GM21825 (cell line): ENCODE data around the gene BICD1.

Source experiments
- ATAC-seq: cut with Tn5 transposase; IDR thresholded peaks from one replicate; pipeline ENCODE4 v1.9.1; 2021; ENCODE audit warnings: mild to moderate bottlenecking, moderate library complexity; ENCODE audit not compliant: unreplicated experiment

The BICD1 gene

DNA sequence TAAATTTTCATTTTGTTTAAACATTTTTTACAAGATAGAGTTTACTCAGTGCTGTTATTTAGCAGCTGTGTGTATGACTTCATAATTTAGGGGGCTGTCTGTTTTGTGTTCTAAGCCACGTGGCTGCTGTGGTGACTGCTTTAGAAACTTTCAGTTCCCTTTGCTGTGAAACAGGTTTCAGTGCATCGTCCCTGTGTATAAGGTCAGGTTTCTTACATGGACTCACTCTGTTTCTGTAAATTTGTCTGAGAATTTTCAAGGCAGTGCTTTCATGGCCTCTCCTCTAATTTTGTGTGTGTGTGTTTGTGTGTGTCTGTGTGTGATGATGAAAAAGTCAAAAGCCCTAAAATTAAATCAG, 32.4 kb downstream of the BICD1 start:
- peak; percentile 79 for ATAC-seq

DNA sequence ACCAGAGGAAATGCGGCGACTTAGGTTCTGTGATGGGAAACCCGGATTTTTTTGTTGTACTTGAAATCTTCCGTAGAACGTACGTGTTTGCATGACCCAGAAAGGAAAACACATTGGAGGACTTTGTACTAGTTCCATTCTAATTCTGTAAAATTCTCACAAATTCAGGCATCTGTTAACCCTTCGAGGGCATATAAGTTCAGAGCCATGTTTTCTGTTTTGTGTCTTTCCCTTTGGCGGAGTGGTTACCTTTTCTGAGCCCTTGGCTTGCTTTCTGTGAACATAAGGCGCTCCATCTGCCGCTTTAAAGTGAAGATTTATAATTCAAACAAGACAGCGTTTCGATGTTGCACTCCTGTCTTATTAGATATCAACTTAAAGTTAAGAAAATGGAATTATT, 34.2 kb downstream of the BICD1 start:
- ATAC-seq, result no peak

DNA sequence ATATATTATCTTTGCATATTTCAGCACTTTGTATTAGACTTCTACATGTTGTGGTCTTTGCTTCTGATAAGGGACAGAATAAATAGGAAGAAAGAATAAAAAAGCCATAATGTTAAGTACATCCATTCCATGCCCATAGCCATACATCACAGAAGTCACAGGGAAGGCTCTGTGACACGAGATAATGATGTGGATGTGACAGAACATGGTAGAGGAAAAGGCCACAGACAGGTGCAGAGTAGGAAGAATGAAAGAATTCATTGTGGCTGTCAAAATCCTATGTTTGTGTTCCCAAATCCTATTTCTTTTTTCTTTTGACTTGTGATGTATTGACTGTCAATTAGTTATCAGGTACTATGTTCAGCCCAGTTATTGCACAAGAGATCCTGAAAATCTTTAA, 38.4 kb downstream of the BICD1 start:
- no peak for ATAC-seq

DNA sequence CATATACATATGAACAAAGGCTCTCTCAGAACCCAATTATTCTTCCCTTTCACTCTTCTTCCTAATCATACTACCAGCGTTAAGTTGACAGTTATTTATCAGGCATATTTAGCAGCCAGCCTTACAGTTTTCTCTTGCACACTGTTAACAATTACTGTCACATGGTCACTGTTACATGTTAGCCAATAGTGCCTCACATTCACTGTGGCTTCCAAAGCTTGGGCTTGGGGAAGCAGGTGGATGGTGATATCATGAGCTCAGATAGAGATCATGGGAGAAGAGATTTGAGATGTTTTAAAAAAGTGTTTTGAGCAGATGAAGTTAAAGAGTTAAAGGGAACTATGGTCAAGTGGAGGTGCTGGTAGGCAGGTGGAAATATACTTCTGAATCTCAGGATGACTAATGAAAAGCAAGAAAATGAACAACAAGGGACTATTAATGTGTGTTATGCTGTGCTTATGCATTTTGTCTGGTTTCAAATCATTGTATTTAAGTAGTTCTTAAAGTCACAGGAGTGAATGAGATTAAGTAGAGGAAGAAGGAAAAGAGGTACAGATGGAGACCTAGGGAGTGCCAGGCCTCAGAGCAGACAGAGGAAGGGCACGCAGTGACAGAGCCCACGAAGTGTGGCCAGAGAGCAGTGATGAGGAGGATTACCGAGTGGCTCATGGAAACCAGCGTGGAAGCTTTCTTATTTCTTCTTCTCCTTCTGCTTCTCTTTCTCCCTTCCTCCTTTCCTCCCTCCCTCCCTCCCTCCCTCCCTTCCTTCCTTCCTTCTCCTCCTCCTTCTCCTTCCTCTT, 39.6 kb downstream of the BICD1 start:
- peak; percentile 70 for ATAC-seq

DNA sequence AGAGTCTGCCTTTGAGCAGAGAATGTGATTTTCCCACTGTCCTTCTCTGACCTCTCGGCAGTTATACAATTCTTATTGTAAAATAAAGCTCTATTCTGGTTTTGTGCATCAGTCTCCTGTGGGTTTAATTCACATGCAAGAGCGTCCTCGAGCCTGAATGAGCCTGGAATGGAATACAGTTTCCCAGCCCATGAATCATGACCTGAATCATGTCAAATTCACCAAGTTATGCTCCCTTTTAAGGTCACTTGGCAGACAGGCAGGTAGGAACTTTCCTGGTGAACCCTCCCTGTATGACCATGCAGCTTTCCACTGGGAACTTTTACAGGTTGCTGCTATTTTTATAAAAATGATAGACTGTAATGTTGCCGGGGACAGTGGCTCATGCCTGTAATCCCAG, 41.7 kb downstream of the BICD1 start:
- no peak for ATAC-seq

DNA sequence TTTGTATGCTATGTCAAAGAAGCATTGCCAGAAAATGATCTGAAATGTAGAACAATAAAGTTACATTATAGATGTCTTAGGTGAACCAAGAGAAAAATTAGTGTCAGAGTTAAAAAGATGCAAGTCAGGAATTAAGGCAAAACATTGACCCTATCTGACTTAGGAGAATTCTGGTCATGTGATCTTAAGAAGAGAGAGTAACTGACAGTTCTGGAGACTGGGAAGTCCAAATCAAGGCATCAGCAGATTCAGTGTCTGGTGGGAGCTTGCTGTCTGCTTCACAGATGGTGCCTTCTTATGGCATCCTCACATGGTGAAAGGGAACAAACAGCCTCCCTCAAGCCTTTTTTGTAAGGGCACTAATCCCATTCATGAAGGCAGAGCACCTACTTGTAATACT, 42.8 kb downstream of the BICD1 start:
- no peak for ATAC-seq

DNA sequence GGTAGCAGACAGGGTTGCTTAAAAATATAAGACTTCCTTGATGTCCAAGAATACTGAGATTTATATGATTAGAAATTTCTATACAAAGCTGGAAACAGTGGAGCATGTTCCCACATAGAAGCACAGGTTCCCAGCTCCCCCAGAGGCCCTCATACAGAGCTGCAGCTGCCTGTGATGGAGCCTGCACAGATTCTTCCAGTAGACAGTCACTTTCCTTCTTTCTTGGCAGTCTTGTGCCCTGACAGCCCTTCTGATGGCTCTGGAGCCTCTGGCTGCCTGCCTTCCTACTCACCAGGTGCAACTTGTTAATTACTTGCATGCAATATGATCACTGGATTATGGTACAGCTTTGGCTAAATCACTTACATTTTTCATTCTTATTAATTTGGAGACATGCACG, 44.4 kb downstream of the BICD1 start:
- ATAC-seq, result no peak

DNA sequence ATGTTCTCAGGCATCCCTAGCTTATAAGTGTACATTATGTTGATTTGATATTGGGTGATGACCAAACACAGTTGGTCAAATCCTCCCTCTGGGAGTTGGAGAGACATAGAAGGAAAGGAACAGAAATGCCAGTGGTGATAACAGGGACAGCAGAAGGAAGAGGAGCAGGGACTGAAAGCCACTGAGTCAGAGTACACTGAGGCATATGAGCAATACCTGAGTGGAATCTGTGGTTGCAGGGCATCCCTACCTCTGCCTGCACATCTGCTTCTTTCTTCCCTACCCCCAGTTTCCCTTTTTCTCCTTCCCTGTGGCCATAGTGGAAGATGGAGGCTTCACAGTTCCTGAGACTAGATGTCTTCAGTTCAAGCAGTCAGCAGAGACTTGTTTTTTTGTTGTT, 44.9 kb downstream of the BICD1 start:
- no peak for ATAC-seq

DNA sequence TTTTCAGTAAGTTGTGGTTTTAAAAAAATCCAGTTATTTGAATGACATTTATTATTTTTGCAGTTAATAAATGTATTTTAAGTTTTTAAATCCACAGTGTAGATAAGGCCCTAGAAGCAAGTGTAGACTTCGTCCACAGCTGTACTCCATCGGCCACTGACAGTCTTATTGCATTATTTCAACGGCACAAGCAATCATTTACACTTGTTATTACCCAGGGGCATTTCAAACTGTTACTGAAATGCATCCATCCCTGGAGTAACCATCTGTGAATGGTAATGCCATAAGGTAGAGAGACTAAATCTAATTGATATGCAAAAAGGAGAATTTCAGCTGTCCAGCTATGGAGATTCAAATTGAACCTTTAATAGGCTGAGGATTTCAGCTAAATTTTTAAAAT, 48.4 kb downstream of the BICD1 start:
- ATAC-seq, result no peak

DNA sequence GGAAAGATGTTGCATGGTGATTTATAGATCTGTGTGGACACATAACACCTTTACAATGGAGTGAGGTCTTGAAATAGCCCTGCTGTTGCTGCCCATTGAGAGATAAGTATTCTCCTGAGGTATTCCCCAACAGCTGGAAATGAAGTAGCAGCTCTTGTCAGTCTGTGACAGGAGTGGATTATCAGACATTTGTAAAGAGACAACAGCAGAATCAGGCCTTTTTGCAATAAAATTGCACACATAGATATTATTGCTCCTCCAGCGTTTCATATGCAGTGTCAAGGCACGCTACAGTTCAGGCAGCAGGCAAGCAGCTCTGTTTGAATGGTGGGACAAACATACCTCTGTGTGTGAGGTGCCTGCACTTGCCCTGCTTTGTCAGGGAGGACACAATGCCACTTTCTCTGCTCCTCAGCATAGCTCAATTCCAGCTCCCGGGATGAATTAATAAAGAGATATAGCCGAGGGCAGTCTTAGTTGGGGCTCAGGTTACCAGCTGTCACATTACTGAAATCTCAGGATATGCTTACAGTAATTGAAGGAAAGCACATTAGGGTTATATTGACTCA, 49.4 kb downstream of the BICD1 start:
- ATAC-seq, result no peak

DNA sequence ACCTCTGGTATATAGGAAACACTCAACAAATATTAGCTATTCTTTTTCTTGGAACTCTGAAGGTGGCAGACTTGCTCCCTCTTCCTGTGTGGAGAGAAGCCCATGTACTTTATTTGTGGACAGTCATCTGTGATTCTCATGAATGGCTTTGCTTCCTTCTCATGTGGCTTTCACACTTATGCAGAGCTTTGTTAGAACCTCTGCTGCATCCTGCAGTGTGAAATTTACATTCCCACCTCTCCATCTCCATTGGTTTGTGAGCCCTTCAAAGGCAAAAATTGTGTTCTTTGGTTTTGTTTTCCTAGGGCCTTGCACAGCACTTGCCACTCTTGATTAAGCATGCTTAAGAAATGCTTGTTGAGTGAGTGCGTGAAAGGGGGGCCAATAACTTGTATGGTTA, 51.9 kb downstream of the BICD1 start:
- ATAC-seq, result no peak

DNA sequence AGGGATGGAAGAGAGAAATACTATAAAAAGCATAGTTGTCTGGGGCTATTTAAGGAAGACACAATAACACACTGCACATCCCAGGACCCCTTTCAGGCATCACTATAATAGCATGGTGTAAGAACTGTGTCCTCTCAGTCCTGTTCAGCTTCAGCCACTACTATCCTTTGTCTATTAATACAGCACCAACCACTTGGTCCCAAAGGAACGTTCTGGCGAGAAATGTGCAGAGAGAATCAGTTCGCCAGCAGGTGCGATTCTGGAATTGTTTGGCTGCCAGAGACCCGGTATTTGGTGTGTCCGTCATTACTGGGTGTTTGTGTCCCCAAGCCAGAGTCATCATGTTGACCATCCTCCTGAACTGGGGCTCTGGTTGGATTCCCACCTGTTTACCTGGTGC, 52.7 kb downstream of the BICD1 start:
- ATAC-seq, result no peak

DNA sequence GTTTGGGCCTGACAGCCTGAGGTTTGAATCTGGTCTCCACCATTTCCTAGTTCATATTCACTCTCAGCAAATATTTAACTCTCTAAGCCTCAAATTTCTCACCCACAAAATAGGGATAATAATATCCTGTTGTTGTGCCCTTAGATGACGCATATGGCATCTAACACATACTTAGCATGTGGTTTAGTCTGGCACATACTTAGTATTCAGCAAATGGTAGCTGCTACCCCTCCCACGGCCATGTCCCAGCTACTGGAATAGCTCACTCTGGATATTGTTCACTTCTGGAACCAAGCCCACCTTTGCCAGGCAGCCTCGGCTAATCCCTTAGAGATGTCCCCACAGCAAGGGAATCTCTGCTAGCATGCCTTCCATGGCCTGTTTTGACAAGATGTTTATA, 53.3 kb downstream of the BICD1 start:
- ATAC-seq, result no peak

DNA sequence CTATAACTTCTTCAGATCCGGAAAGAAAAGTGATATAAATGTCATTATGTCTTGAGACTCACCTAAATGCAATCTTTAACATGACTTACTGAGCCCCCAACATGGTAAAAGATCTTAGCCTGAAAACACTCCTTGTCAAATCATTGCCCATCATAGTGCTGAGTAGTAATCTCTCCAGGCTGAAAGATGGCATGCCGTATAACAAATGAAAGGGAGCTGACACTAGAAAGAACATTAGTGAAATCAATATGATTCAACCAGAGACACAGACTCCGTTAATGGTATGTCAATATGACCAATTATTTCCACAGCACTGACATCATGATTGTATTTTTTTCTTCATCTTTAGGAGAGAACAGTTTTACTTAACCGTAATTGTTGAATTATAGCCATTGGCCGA, 54.4 kb downstream of the BICD1 start:
- ATAC-seq, result no peak

DNA sequence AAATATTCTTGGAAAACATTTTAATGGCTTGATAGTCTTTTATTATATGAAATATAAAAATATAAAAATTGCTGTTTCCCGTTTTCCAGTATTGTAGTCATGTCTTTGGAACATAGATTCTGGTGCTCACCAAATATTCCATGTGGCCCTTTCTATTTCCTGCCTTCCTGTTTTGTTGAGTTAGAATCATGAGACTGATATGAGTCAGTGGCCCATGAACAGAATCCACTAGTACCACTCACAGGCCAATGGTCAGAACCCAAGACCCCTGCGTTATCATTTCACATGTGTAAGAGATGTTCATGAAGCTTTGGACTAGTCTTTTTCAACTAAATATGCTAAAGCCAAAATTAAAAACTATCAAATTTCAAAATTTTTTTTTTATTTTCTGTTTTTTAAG, 56.9 kb downstream of the BICD1 start:
- no peak for ATAC-seq

DNA sequence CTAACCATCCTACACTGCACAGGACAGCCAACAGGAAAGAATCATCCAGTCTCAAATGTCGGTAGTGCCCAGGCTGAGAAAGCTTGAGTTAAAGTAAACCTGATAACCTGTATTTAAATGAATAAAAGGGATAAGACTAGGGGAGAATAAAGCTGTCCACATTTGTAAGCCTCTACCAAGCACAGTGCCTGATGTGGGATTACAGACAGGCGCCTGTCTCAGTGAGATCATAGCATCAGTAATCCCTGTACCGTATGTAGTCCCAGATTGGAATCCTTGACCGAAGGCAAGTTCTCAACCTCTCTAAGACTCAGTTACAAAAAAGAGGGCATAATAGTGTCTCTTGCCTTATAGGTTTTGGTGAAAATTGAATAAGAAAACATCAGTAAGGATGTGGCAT, 59.9 kb downstream of the BICD1 start:
- ATAC-seq, result no peak

DNA sequence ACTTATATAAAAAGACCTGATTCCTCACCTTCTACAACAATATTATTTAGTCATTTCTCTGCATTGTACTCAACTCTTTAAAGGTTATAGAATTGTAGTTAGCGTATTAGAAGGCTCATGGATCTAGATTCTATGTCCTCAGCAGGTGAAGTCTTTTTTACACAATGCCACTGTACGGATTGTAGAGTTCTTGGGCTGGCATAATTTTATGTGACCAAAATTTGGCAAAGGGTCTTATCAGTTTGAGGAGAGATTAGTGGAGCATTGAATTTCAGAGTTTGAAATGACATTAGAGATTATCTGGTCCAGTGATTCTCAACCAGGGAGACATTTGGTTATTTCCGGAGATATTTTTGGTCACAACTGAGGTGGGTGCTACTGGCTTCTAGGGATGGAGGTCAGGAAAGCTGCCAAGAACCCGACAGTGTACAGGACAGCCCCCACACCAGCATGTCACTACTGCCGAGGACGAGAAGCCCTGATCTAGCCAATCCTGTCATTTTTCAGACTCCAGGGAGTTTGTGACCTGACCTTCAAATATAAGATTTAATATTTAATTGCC, 63.9 kb downstream of the BICD1 start:
- no peak for ATAC-seq

DNA sequence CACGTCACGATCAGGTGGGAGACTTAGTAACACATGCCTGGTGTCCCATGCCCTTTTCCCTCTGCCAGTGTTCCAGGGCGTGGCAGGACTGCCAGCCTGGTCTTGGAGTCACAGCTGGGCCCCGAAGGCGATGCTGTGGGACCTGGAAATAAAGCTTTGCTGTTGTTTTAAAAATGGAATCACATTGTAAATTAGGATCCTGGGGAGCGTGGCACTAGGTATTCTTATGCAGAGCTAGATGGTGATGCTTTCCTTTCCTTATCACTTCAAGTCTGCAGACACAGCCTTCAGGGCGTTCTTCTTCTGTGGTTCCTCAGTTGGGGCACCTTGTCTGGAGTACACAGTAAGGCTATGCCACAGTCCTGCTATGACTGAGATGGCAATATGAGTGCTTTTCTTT, 64.6 kb downstream of the BICD1 start:
- no peak for ATAC-seq

DNA sequence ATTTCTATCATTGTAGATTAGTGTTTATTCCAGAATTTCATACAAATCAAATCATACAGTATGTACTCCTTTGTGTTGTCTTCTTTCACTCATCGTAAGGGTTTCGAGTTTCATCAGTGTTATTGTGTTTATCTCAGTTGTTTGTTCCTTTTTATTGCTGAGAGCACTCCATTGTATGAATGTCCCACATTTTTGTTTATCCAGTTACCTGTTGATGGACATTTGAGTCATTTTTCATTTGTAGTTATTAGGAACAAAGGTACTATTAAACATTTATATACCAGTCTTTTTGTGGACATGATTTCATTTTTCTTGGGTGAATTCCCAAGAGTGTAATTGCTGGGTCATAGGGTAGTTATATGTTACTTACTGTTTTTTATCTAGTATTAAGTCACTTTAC, 70.0 kb downstream of the BICD1 start:
- ATAC-seq, result no peak

DNA sequence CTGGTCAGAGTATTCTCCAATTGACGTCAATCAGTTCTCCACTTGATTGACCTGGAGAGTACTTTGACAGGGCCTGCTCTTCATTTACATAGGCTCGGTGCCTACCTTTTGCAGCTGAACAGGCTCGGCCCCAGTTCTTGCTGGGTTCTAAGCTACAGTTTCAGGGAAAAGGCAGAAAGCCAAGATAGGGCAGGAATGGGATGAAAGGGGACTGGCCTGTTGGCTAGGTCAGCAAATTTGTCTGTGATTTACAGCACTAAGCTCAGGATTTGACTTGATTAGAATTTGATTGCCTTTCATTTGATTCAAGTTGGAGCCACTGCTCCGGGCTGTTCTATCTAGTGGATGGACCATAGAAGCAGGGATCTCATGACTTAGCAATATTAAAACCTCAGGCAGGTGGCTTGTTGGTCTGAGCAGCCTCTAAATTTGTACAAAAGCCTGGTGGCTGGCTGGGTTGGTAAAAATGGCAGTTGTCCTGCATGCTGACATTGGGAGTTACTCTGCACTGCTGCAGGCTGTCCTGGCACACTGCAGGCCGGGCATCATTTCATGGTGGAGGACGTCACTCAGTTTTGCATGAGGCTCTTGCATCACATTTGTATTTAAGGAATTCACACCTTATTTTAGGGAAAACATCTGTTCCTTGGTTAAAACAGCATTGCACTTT, 71.8 kb downstream of the BICD1 start:
- ATAC-seq, result no peak

DNA sequence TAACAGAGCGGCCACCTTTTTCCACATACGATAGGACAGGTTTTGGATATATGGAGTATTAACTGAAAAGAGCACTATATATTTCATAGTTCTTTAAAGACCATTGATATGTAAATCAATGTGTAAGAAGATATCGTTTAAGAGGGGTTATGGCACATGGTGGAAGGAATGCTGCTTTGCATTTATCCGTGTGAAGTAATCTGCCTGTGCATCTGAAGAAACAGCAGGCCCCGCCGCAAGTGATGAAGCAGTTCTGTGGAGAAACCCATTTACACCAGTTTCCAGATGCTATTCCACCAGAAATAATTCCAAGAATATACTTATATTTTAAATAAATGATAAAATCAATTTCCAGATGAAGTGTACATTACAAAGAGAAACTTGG, 72.4 kb downstream of the BICD1 start:
- ATAC-seq, result no peak

DNA sequence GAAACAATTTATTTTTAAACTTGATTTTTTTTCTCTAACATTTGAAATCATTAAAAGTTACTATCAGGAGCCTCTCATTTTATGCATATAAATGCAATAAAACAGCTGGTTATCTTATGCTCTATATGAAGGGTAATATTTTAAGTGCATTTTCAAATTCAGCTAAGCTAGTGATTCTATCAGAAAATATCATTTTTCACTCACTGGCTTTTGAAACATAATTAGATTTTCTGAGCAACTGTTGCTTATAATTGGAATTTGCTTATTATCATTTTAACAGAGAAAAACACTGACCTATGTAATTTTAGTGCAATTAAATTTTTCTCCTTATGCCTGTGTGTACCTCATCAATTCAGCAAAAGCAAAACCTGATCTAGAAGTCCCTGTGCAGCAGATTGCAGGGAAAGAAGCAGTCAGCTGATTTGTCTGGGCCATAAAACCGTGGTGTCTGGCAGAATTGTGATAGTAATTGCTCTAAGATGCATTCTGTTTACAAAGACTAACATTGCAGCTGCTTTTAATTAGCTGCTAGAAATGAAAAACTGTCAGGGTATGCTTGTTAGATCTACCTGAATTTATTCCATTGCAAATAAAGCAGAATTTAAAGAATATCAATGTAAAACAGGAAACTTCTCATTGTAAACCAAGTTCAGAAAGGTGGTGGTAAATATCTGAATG, 75.0 kb downstream of the BICD1 start:
- no peak for ATAC-seq
